SK-N-SH (cell line): ENCODE measurements around the gene CDH4. TPM values are rescaled to one million over a fixed set of nuclear protein-coding genes. Genes with fewer than 3 reads are reported as not detected.

Experiments
- CTCF ChIA-PET: fragments of 300-600, 350-600 bp; formaldehyde crosslinking; extraction: SDS; loops from one replicate; lab custom pipeline; 2021; lab: Yijun Ruan, JAX
- POLR2A ChIA-PET: fragments of 350-600 bp; sonication (Branson Sonifier 250); formaldehyde crosslinking; extraction: SDS; loops from one replicate; lab custom pipeline; 2020; ENCODE audit warnings: antibody characterized with exemption, inconsistent platforms; lab: Yijun Ruan, JAX
- DNase-seq: peaks from one replicate; pipeline ENCODE4 v3.0.0; 2012
- H2AFZ ChIP-seq: fragments of 200-600 bp; sonication (generic); 2 replicates; pipeline ENCODE4 v1.8.1; 2016; ENCODE audit warnings: antibody characterized with exemption, mild to moderate bottlenecking, low read depth
- H3F3A ChIP-seq: fragments of 200-600 bp; sonication (generic); replicated peaks from 2 replicates; pipeline ENCODE3; 2016; ENCODE audit warnings: antibody characterized with exemption, mild to moderate bottlenecking; ENCODE audit not compliant: insufficient read depth
- H3K27ac ChIP-seq, 2 experiments: fragments of 200-500 bp in 1 of 2; fragments of 200-600 bp in 1 of 2; sonication (Bioruptor generic) in 1 of 2; sonication (generic), shearing (Covaris generic) in 1 of 2; 2 replicates each; pipeline versions ENCODE4 v1.5.1 to v1.6.1; 2014 to 2016; ENCODE audit warnings: low read depth in 2 of 2, inconsistent platforms in 1 of 2, low read length in 1 of 2, mild to moderate bottlenecking in 1 of 2, mixed read lengths in 1 of 2
- H3K27me3 ChIP-seq: fragments of 200-600 bp; sonication (generic), shearing (Covaris generic); 2 replicates; pipeline ENCODE4 v1.6.1; 2016; ENCODE audit warnings: mixed run types; ENCODE audit not compliant: insufficient read depth
- H3K36me3 ChIP-seq, 2 experiments: fragments of 200-500 bp in 1 of 2; fragments of 200-600 bp in 1 of 2; sonication (Bioruptor generic) in 1 of 2; sonication (generic) in 1 of 2; replicated peaks in 1 of 2; 2 replicates each; pipeline versions ENCODE3 to v1.5.1; 2014 to 2016; ENCODE audit warnings: low read length in 1 of 2, mild to moderate bottlenecking in 1 of 2; ENCODE audit not compliant: insufficient read depth in 2 of 2, control insufficient read depth in 1 of 2
- H3K4me1 ChIP-seq, 2 experiments: fragments of 200-500 bp in 1 of 2; fragments of 200-600 bp in 1 of 2; sonication (Bioruptor generic) in 1 of 2; sonication (generic), shearing (Covaris generic) in 1 of 2; 2 replicates each; pipeline versions ENCODE4 v1.5.1 to v1.6.1; 2014 to 2016; ENCODE audit warnings: low read depth in 1 of 2, low read length in 1 of 2, mixed run types in 1 of 2; ENCODE audit not compliant: insufficient read depth in 2 of 2, control insufficient read depth in 1 of 2
- H3K4me2 ChIP-seq: fragments of 200-600 bp; sonication (generic), shearing (Covaris generic); 2 replicates; pipeline ENCODE4 v1.6.1; 2017; ENCODE audit warnings: mixed run types
- H3K4me3 ChIP-seq, 2 experiments: fragments of 200-500 bp in 1 of 2; fragments of 200-600 bp in 1 of 2; sonication (Bioruptor generic) in 1 of 2; sonication (generic), shearing (Covaris generic) in 1 of 2; 2 replicates each; pipeline versions ENCODE4 v1.5.1 to v1.8.1; 2014 to 2016; ENCODE audit warnings: low read depth in 2 of 2, inconsistent platforms in 1 of 2, low read length in 1 of 2, mild to moderate bottlenecking in 1 of 2, mixed read lengths in 1 of 2, moderate library complexity in 1 of 2
- H3K79me2 ChIP-seq: fragments of 200-600 bp; sonication (generic); 2 replicates; pipeline ENCODE4 v1.8.1; 2017; ENCODE audit warnings: mild to moderate bottlenecking; ENCODE audit not compliant: insufficient read depth
- H3K9ac ChIP-seq: fragments of 200-600 bp; sonication (generic); 2 replicates; pipeline ENCODE4 v1.6.1; 2017; ENCODE audit warnings: mixed run types
- H3K9me2 ChIP-seq: fragments of 200-600 bp; sonication (generic); 2 replicates; pipeline ENCODE4 v1.6.1; 2017; ENCODE audit warnings: mixed run types
- H3K9me3 ChIP-seq: fragments of 200-600 bp; sonication (generic); 2 replicates; pipeline ENCODE4 v1.6.1; 2017; ENCODE audit warnings: mixed run types, mild to moderate bottlenecking, moderate library complexity
- H4K20me1 ChIP-seq: fragments of 200-600 bp; sonication (generic); 2 replicates; pipeline ENCODE4 v1.6.1; 2017; ENCODE audit warnings: mild to moderate bottlenecking, mixed run types; ENCODE audit not compliant: insufficient read depth
- FOXM1 ChIP-seq: IDR thresholded peaks from 2 replicates; pipeline ENCODE4 v1.4.0; 2012; ENCODE audit warnings: low read depth, mild to moderate bottlenecking
- GABPA ChIP-seq: IDR thresholded peaks from 2 replicates; pipeline ENCODE4 v1.4.0; 2012; ENCODE audit warnings: low read depth, mild to moderate bottlenecking
- GATA2 ChIP-seq: sonication (generic); formaldehyde crosslinking; IDR thresholded peaks from 2 replicates; pipeline ENCODE4 v1.5.0; 2020; ENCODE audit warnings: mild to moderate bottlenecking, missing genetic modification reagents
- MXI1 ChIP-seq: IDR thresholded peaks from 2 replicates; pipeline ENCODE4 v1.6.1; 2012; ENCODE audit warnings: mild to moderate bottlenecking, low read depth, low read length, improper control_type of control experiment
- NRF1 ChIP-seq: IDR thresholded peaks from 2 replicates; pipeline ENCODE4 v1.6.1; 2012; ENCODE audit warnings: low read depth, mild to moderate bottlenecking, low read length
- RFX5 ChIP-seq: IDR thresholded peaks from 2 replicates; pipeline ENCODE4 v1.6.1; 2012; ENCODE audit warnings: mild to moderate bottlenecking, improper control_type of control experiment, low read length
- SIN3A ChIP-seq: IDR thresholded peaks from 2 replicates; pipeline ENCODE4 v1.6.1; 2012; ENCODE audit warnings: low read depth, mild to moderate bottlenecking, low read length, moderate library complexity, borderline replicate concordance
- SMC3 ChIP-seq: IDR thresholded peaks from 2 replicates; pipeline ENCODE4 v1.6.1; 2012; ENCODE audit warnings: low read depth, low read length, improper control_type of control experiment
- TAF1 ChIP-seq: IDR thresholded peaks from 2 replicates; pipeline ENCODE4 v1.6.1; 2012; ENCODE audit warnings: low read depth, mild to moderate bottlenecking, low read length, moderate library complexity, borderline replicate concordance
- TCF12 ChIP-seq: IDR thresholded peaks from 2 replicates; pipeline ENCODE4 v1.4.0; 2012
- WGBS: methylation state at CpG from one replicate; pipeline ENCODE4 v1.1.6; 2017; ENCODE audit warnings: low lambda C conversion rate; 5-methylcytosine and 5-hydroxymethylcytosine counted together
- polyA plus RNA-seq, 3 experiments: library from polyadenylated mRNA; depleted of rRNA; stranded (reverse); fragments of >200 nt; gene quantifications; 2 replicates each; pipeline ENCODE4 v1.2.3, GENCODE V29; 2012
- TF ChIP-seq, protein P1 (sequence below): IDR thresholded peaks from 2 replicates; pipeline ENCODE4 v1.6.1; 2012; ENCODE audit warnings: mild to moderate bottlenecking, low read depth, low read length, moderate library complexity
- TF ChIP-seq, protein P2 (sequence below): fragments of 150-350 bp; IDR thresholded peaks from 2 replicates; pipeline ENCODE4 v1.6.1; 2017; ENCODE audit warnings: antibody characterized with exemption, low read length, low read depth, borderline replicate concordance
- TF ChIP-seq, protein P3 (sequence below): IDR thresholded peaks from 2 replicates; pipeline ENCODE4; 2012
- TF ChIP-seq, protein P4 (sequence below): fragments of 200-600 bp; sonication (generic); IDR thresholded peaks from 2 replicates; pipeline ENCODE4 v1.6.1; 2017; ENCODE audit warnings: antibody characterized with exemption, mild to moderate bottlenecking, moderate library complexity

The CDH4 gene
- polyA plus RNA-seq, 1 of the 3 experiments (the other 2 are of a cell fraction), result not detected

DNA sequence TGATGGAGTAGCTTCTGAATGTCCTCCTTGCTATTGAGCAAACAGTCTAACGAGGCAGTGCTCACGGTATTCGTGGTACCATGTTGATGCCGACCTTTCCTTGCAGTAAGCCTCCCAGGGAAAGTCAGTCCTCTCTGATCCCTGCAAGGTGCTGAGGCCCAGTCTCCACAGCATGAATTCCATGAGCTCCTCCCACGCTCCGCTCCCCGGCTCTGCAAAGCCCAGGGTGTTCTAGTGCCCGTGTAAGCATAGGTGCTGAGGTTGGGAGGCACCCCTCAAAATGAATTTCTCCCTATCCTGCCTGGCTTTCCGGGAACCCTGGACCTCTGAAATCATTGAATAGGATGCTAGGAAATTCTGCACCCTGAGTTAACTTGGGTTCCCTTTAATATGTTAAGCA, 562.7 kb downstream of the CDH4 start:
- no peak overlapping the region for H3K4me2 ChIP-seq
- H3K9me3 ChIP-seq, result no peaks in the 10 kb centered on the region
- H3K9me2 ChIP-seq, result no peaks in the 10 kb centered on the region
- no peaks in the 10 kb centered on the region for H3K79me2 ChIP-seq
- H3K9ac ChIP-seq, result no peak overlapping the region
- no peak overlapping the region for H2AFZ ChIP-seq
- no peak for TF ChIP-seq RFX5
- TF ChIP-seq GABPA, result no peak
- no peak for TF ChIP-seq NRF1
- TF ChIP-seq, protein P1, sequence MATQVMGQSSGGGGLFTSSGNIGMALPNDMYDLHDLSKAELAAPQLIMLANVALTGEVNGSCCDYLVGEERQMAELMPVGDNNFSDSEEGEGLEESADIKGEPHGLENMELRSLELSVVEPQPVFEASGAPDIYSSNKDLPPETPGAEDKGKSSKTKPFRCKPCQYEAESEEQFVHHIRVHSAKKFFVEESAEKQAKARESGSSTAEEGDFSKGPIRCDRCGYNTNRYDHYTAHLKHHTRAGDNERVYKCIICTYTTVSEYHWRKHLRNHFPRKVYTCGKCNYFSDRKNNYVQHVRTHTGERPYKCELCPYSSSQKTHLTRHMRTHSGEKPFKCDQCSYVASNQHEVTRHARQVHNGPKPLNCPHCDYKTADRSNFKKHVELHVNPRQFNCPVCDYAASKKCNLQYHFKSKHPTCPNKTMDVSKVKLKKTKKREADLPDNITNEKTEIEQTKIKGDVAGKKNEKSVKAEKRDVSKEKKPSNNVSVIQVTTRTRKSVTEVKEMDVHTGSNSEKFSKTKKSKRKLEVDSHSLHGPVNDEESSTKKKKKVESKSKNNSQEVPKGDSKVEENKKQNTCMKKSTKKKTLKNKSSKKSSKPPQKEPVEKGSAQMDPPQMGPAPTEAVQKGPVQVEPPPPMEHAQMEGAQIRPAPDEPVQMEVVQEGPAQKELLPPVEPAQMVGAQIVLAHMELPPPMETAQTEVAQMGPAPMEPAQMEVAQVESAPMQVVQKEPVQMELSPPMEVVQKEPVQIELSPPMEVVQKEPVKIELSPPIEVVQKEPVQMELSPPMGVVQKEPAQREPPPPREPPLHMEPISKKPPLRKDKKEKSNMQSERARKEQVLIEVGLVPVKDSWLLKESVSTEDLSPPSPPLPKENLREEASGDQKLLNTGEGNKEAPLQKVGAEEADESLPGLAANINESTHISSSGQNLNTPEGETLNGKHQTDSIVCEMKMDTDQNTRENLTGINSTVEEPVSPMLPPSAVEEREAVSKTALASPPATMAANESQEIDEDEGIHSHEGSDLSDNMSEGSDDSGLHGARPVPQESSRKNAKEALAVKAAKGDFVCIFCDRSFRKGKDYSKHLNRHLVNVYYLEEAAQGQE, result no peak
- TF ChIP-seq TAF1, result no peak
- TF ChIP-seq, protein P2, sequence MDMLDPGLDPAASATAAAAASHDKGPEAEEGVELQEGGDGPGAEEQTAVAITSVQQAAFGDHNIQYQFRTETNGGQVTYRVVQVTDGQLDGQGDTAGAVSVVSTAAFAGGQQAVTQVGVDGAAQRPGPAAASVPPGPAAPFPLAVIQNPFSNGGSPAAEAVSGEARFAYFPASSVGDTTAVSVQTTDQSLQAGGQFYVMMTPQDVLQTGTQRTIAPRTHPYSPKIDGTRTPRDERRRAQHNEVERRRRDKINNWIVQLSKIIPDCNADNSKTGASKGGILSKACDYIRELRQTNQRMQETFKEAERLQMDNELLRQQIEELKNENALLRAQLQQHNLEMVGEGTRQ, result no peak
- TF ChIP-seq SMC3, result no peak
- TF ChIP-seq MXI1, result no peak
- no peak for TF ChIP-seq SIN3A
- TF ChIP-seq, protein P3, sequence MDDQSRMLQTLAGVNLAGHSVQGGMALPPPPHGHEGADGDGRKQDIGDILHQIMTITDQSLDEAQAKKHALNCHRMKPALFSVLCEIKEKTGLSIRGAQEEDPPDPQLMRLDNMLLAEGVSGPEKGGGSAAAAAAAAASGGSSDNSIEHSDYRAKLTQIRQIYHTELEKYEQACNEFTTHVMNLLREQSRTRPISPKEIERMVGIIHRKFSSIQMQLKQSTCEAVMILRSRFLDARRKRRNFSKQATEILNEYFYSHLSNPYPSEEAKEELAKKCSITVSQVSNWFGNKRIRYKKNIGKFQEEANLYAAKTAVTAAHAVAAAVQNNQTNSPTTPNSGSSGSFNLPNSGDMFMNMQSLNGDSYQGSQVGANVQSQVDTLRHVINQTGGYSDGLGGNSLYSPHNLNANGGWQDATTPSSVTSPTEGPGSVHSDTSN, result no peak
- TF ChIP-seq FOXM1, result no peak
- TF ChIP-seq TCF12, result no peak
- TF ChIP-seq, protein P4, sequence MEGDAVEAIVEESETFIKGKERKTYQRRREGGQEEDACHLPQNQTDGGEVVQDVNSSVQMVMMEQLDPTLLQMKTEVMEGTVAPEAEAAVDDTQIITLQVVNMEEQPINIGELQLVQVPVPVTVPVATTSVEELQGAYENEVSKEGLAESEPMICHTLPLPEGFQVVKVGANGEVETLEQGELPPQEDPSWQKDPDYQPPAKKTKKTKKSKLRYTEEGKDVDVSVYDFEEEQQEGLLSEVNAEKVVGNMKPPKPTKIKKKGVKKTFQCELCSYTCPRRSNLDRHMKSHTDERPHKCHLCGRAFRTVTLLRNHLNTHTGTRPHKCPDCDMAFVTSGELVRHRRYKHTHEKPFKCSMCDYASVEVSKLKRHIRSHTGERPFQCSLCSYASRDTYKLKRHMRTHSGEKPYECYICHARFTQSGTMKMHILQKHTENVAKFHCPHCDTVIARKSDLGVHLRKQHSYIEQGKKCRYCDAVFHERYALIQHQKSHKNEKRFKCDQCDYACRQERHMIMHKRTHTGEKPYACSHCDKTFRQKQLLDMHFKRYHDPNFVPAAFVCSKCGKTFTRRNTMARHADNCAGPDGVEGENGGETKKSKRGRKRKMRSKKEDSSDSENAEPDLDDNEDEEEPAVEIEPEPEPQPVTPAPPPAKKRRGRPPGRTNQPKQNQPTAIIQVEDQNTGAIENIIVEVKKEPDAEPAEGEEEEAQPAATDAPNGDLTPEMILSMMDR, result no peak
- no peak for TF ChIP-seq GATA2 (CRISPR knock-in tag)
- ChIA-PET POLR2A (no interaction called here), CTCF (no interaction called here)
- no peak overlapping the region for H3K4me3 ChIP-seq
- H3K4me1 ChIP-seq, result no peaks in the 10 kb centered on the region
- no peak for DNase-seq
- H3F3A ChIP-seq, result no peaks in the 10 kb centered on the region
- no peaks in the 10 kb centered on the region for H3K36me3 ChIP-seq
- WGBS, result 51% methylated on average over 8 of the region's 9 CpGs
- H3K27me3 ChIP-seq, result no peaks in the 10 kb centered on the region
- no peak overlapping the region for H3K27ac ChIP-seq
- no peaks in the 10 kb centered on the region for H4K20me1 ChIP-seq
